H1 (cell line): ENCODE measurements around the gene NRM.

Source experiments
- CEBPB ChIP-seq: IDR thresholded peaks from 2 replicates; pipeline ENCODE4 v1.6.1; 2012; ENCODE audit warnings: low read depth, low read length
- CTCF ChIP-seq, 3 experiments: IDR thresholded peaks; 1 replicate in 2 of 3; 2 replicates in 1 of 3; pipeline versions ENCODE4 v1.5.1 to v1.6.1; 2011; ENCODE audit warnings: low read length in 3 of 3, mild to moderate bottlenecking in 3 of 3, inconsistent platforms in 2 of 3, low read depth in 1 of 3, moderate library complexity in 1 of 3; ENCODE audit not compliant: insufficient read depth in 1 of 3; ENCODE audit errors: control extremely low read depth in 1 of 3
- EP300 ChIP-seq, 2 experiments: IDR thresholded peaks; 1 replicate in 1 of 2; 2 replicates in 1 of 2; pipeline ENCODE4 v1.6.1; 2011 to 2012; ENCODE audit warnings: low read depth in 2 of 2, low read length in 2 of 2, mild to moderate bottlenecking in 2 of 2, borderline replicate concordance in 1 of 2, inconsistent platforms in 1 of 2, moderate library complexity in 1 of 2
- EZH2 ChIP-seq: fragments of 200-600 bp; sonication (generic); IDR thresholded peaks from 2 replicates; pipeline ENCODE4 v1.7.1; 2012; ENCODE audit warnings: low read depth, mild to moderate bottlenecking, moderate library complexity, low read length, inconsistent platforms; ENCODE audit not compliant: severe bottlenecking
- FOSL1 ChIP-seq: IDR thresholded peaks from 2 replicates; pipeline ENCODE4 v1.6.1; 2011; ENCODE audit warnings: mild to moderate bottlenecking, low read depth, low read length, moderate library complexity; ENCODE audit not compliant: insufficient read depth
- GABPA ChIP-seq: IDR thresholded peaks from 2 replicates; pipeline ENCODE4 v1.6.1; 2011; ENCODE audit warnings: mild to moderate bottlenecking, low read length, moderate library complexity, borderline replicate concordance; ENCODE audit not compliant: insufficient read depth
- MAX ChIP-seq: IDR thresholded peaks from 2 replicates; pipeline ENCODE4 v1.6.1; 2012; ENCODE audit warnings: inconsistent platforms
- POLR2A ChIP-seq, 2 experiments: IDR thresholded peaks; 1 replicate in 1 of 2; 2 replicates in 1 of 2; pipeline ENCODE4 v1.6.1; 2011; ENCODE audit warnings: low read depth in 2 of 2, low read length in 2 of 2, mild to moderate bottlenecking in 2 of 2; ENCODE audit errors: control extremely low read depth in 1 of 2
- RFX5 ChIP-seq: IDR thresholded peaks from 2 replicates; pipeline ENCODE4 v1.6.1; 2011; ENCODE audit warnings: low read depth, low read length, improper control_type of control experiment, borderline replicate concordance
- SP4 ChIP-seq: IDR thresholded peaks from 2 replicates; pipeline ENCODE4 v1.6.1; 2012; ENCODE audit warnings: low read length, inconsistent platforms

- TF ChIP-seq POLR2A (IDR thresholded peaks at IDR 0.05; ENCODE audit: control extremely low read depth in 1 of 2, low read depth in 2 of 2, low read length in 2 of 2) (no peak), RFX5 (no peak), EZH2 (no peak), CTCF (IDR thresholded peaks at IDR 0.05; ENCODE audit: control extremely low read depth in 1 of 3, insufficient read depth in 1 of 3, low read depth in 1 of 3, low read length in 3 of 3) (no peak), FOSL1 (no peak), MAX (no peak), GABPA (no peak), CEBPB (no peak), SP4 (no peak), EP300 (IDR thresholded peaks at IDR 0.05; ENCODE audit: borderline replicate concordance in 1 of 2, low read depth in 2 of 2, low read length in 2 of 2) (no peak)
Observed at GRCh38 chr6:30676660-30677285, 14.0 kb downstream of the NRM start.
